ENCODE results near the gene SDC1. TPM values are rescaled to one million over a fixed set of nuclear protein-coding genes. Genes with fewer than 3 reads are reported as not detected.

SDC1 gene
- total RNA-seq, 6 experiments from 2014 or later: 92.1 to 141 (median 133) TPM

- no peak for DNase-seq
- Mint-ChIP-seq H3K9me3 (no peaks in the 10 kb centered on the region), H3K27ac (no peak overlapping the region), H3K27me3 (ENCODE audit: insufficient read depth) (peaks cover 2% of the 10 kb centered on the region; the same call in 1 of the 2 replicates), H3K36me3 (ENCODE audit: low read depth) (no peaks in the 10 kb centered on the region), H3K4me3 (no peak overlapping the region), H3K4me1 (ENCODE audit: low read depth) (peaks cover 2% of the 10 kb centered on the region; the same call in 1 of the 2 replicates)
- no peak for TF ChIP-seq CTCF (IDR thresholded peaks at IDR 0.05)
Observed at GRCh38 chr2:20194097-20195015, 30.6 kb downstream of the SDC1 start.

GRCh38 chr2:20193185-20193584, 31.7 kb downstream of the SDC1 start:
- peaks cover 10% of the 10 kb centered on the region; the same call in 1 of the 2 replicates for H3K4me1 Mint-ChIP-seq (ENCODE audit: low read depth)
- H3K27me3 Mint-ChIP-seq (ENCODE audit: insufficient read depth): peaks cover 2% of the 10 kb centered on the region
- H3K4me3 Mint-ChIP-seq: no peak overlapping the region
- DNase-seq: no peak
- no peak overlapping the region for H3K27ac Mint-ChIP-seq
- no peaks in the 10 kb centered on the region for H3K9me3 Mint-ChIP-seq
- H3K36me3 Mint-ChIP-seq (ENCODE audit: low read depth): no peaks in the 10 kb centered on the region
- no peak for TF ChIP-seq CTCF (IDR thresholded peaks at IDR 0.05)

DNA sequence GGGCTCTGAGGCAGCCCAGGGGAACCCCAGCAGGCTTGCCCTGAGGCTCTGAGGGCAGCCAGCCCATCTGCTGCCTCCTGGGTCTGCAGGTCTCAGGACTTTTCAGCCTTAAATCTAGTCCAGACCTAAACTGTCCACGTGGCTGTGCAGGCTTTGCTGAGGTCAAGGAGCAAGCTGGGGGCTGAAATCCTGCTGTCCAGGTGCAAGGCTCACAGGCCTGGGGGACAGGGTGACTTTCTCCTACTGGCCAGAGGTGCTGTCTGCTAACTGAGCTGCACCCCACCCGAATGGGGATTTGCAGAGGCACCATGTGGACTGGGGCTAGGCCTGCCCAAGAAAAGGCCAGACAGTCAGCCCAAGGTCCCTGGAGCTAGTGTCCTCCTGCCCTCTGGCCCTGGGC, 32.1 kb downstream of the SDC1 start:
- H3K4me3 Mint-ChIP-seq: no peak overlapping the region
- H3K9me3 Mint-ChIP-seq: no peaks in the 10 kb centered on the region
- no peak overlapping the region for H3K27ac Mint-ChIP-seq
- H3K27me3 Mint-ChIP-seq (ENCODE audit: insufficient read depth): peaks cover 2% of the 10 kb centered on the region
- no peak for DNase-seq
- peaks cover 10% of the 10 kb centered on the region; the same call in 1 of the 2 replicates for H3K4me1 Mint-ChIP-seq (ENCODE audit: low read depth)
- no peak for TF ChIP-seq CTCF (IDR thresholded peaks at IDR 0.05)
- H3K36me3 Mint-ChIP-seq (ENCODE audit: low read depth): no peaks in the 10 kb centered on the region

DNA sequence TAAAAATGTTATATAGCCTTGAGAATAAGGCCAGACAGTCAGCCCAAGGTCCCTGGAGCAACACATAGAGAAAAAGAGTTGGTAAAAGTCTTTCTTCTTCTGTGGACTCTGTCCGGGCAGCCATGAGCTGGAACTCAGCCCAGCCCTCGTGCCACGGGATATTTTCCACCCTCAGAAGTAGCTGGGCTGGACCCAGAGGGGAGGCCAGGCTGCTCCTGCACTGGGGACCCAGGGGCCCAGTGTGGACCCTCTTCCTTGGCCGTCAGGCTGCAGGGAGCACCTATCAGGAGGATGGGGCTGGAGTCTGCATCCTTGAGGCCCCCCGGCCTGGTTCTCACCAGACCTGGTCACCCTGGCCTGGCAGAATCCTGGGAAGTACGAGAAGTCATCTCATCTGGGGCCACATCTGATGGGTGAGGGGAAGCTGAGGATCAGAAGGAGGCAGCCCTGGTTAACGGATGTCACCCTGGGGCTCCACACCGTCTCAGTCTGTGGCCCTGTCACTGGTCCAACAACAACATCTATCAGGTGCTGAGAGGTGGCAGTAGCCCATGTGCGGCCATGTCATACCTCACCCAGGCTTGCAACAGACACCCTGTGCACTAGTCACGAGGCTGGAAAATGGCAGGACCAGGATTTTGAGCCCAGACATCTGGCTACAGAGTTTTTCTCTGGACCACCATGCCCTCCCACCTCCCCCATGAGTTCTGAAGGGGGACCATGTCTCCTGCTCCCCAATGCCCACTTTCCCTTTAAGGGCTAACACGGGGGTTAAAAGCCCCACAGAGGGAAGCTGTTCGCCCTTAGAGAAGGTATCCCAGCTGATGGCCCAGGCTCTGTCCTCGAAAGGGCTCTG, 33.0 kb downstream of the SDC1 start:
- H3K36me3 Mint-ChIP-seq (ENCODE audit: low read depth): no peaks in the 10 kb centered on the region
- no peak for DNase-seq
- peaks cover 12% of the 10 kb centered on the region for H3K4me1 Mint-ChIP-seq (ENCODE audit: low read depth)
- TF ChIP-seq CTCF (IDR thresholded peaks at IDR 0.05): no peak
- H3K9me3 Mint-ChIP-seq: no peaks in the 10 kb centered on the region
- H3K27me3 Mint-ChIP-seq (ENCODE audit: insufficient read depth): peaks cover 2% of the 10 kb centered on the region
- no peak overlapping the region for H3K27ac Mint-ChIP-seq
- H3K4me3 Mint-ChIP-seq: no peak overlapping the region

DNA sequence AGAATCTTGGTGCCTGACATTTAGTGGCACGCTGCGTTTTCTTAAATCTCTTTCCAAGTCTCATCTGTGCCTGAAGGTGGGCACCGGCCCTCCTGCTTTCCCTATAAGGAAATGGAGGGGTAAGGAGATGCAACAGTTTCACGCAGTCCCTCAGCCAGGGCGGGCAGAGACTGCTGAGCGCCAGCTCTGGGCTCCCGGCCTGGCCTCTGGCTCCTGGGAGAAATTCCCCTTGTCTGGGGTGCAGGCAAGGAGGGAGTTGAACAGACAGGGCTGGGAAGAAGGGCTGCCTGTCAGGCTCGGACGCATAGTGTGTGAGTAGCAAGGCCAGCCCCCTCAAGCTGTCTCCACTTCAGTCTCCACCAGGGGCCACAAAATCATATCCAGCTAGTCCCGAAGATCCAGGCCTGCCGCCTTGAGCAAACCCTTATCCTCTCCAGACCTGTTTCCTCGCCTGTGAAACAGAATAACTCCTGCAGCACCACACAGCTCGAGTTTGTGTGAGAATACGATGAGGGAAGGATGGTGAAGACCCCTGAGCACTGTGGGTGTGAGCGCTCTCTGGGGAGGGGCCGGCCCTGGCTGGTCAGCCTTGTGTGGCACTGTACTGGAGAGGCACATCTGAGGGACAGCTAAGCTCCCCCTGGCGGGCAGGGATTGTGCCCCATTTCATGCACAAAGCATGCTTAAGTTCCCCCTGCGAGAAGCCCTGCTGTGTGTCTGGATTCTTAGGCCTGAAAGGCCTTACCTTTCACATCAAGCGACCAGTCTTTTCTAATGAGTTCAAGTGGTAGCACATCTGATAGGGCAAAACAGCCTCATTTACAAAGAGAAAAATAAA, 33.8 kb downstream of the SDC1 start:
- Mint-ChIP-seq H3K27me3 (ENCODE audit: insufficient read depth) (peaks cover under 1% of the 10 kb centered on the region), H3K27ac (no peak overlapping the region), H3K9me3 (no peaks in the 10 kb centered on the region), H3K4me1 (ENCODE audit: low read depth) (peaks cover 21% of the 10 kb centered on the region), H3K4me3 (no peak overlapping the region), H3K36me3 (ENCODE audit: low read depth) (no peaks in the 10 kb centered on the region)
- no peak for DNase-seq
- no peak for TF ChIP-seq CTCF (IDR thresholded peaks at IDR 0.05)
